Esophagus squamous epithelium (tissue), 5 donors: ENCODE results near the gene METTL1. TPM values are rescaled to one million over a fixed set of nuclear protein-coding genes. Genes with fewer than 3 reads are reported as not detected.

Source experiments
- DNase-seq: peaks from one replicate; lab custom pipeline; 2025; lab: John Stamatoyannopoulos, UW
- H3K27ac ChIP-seq, 4 donors: fragments of 200-600 bp; sonication (generic); one replicate each; pipeline ENCODE4 v1.5.1; 2016 to 2019; ENCODE audit warnings: mild to moderate bottlenecking in 1 of 4
- H3K27me3 ChIP-seq, 4 donors: fragments of 200-600 bp; sonication (generic); 1 replicate in 3 of 4; 2 replicates in 1 of 4; pipeline versions ENCODE4 v1.5.1 to v1.6.0; 2017 to 2021; ENCODE audit warnings: antibody characterized with exemption in 1 of 4
- H3K36me3 ChIP-seq, 3 donors: fragments of 200-600 bp; sonication (generic); one replicate each; pipeline ENCODE4 v1.5.1; 2016 to 2019
- H3K4me1 ChIP-seq, 3 donors: fragments of 200-600 bp; sonication (generic); one replicate each; pipeline ENCODE4 v1.5.1; 2017 to 2019
- H3K4me3 ChIP-seq, 4 donors: fragments of 200-600 bp; sonication (generic); 1 replicate in 3 of 4; 2 replicates in 1 of 4; pipeline ENCODE4 v1.5.1; 2016 to 2019; ENCODE audit warnings: mild to moderate bottlenecking in 2 of 4, moderate library complexity in 1 of 4
- H3K9me3 ChIP-seq, 3 donors: fragments of 200-600 bp; sonication (generic); one replicate each; pipeline ENCODE4 v1.5.1; 2016 to 2019
- CTCF ChIP-seq, 6 experiments: fragments of 450-650 bp in 4 of 6; fragments of 200-600 bp in 2 of 6; sonication (generic) in 2 of 6; IDR thresholded peaks; one replicate each; pipeline ENCODE4 v1.5.1; 2016 to 2019; ENCODE audit warnings: antibody characterized with exemption in 6 of 6, mild to moderate bottlenecking in 4 of 6, moderate library complexity in 4 of 6
- POLR2A ChIP-seq, 4 donors: fragments of 450-650 bp; IDR thresholded peaks; one replicate each; pipeline ENCODE4 v1.6.1; 2017; ENCODE audit warnings: antibody characterized with exemption in 4 of 4, mild to moderate bottlenecking in 4 of 4, moderate library complexity in 3 of 4
- WGBS, 2 donors: methylation state at CpG; one replicate each; pipeline ENCODE4 v1.1.5; 2018; 5-methylcytosine and 5-hydroxymethylcytosine counted together
- intact Hi-C: fragments of 100-400 bp; cut with DNase I; formaldehyde crosslinking; loops from one replicate; pipeline ENCODE4 v1.15.0; 2022
- total RNA-seq, 4 donors: library from RNA; depleted of rRNA; stranded (reverse); fragments of >200 nt; gene quantifications; one replicate each; pipeline ENCODE4 v1.1.0, GENCODE V29; 2016
- donor health status: DM: yes; HTN: yes; CAD: no.

The METTL1 gene
- total RNA-seq, 4 donors from 2014 or later: 6.7 to 16.8 (median 11.8) TPM

DNA sequence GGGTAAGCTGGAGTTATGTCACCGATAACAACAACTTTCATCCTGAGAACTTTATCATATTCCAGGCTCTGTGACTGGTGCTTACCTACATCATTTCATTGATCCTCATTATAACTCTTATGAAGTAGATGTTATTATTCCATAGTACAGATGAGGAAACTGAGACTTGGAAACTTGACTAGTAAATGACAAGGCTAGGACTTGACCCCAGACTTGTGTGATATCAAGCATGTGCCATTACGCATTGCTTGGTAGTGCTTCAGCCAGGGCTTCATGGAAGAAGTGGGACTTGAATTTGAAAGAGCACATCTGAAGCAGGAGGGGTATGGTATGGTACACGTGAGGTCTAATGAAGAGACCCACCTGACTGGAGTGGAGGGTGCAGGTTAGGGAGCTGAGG lies 34.8 kb upstream of the METTL1 start:
- intact Hi-C loops: no loop called here
- Histone ChIP-seq H3K4me3 (no peak overlapping the region), H3K27ac (no peak overlapping the region), H3K27me3 (no peaks in the 10 kb centered on the region), H3K9me3 (no peaks in the 10 kb centered on the region), H3K4me1 (peaks cover 0 to 13% (median 0%) of the 10 kb centered on the region in 3 donors), H3K36me3 (peaks cover 0 to 95% (median 27%) of the 10 kb centered on the region in 3 donors)
- TF ChIP-seq POLR2A (IDR thresholded peaks at IDR 0.05): no peak
- TF ChIP-seq CTCF (IDR thresholded peaks at IDR 0.05): no peak
- WGBS, 2 donors: 90 to 96% methylated on average over 3 of the region's 3 CpGs
- no peak for DNase-seq

GRCh38 chr12:57803319-57803893 lies 31.5 kb upstream of the METTL1 start:
- WGBS, 2 donors: 40 to 59% methylated on average over 5 to 6 of the region's 9 CpGs
- Histone ChIP-seq H3K36me3 (peaks cover 4 to 95% (median 47%) of the 10 kb centered on the region in 3 donors), H3K27ac (peak overlapping the region in 1 of 4 donors; percentile 29), H3K4me1 (peaks cover 0 to 7% (median 0%) of the 10 kb centered on the region in 3 donors), H3K4me3 (no peak overlapping the region), H3K9me3 (no peaks in the 10 kb centered on the region), H3K27me3 (no peaks in the 10 kb centered on the region)
- intact Hi-C loops: no loop called here
- TF ChIP-seq CTCF (IDR thresholded peaks at IDR 0.05) (peak; percentile 42 to 85 (median 74)), POLR2A (IDR thresholded peaks at IDR 0.05) (no peak)
- DNase-seq: no peak

DNA sequence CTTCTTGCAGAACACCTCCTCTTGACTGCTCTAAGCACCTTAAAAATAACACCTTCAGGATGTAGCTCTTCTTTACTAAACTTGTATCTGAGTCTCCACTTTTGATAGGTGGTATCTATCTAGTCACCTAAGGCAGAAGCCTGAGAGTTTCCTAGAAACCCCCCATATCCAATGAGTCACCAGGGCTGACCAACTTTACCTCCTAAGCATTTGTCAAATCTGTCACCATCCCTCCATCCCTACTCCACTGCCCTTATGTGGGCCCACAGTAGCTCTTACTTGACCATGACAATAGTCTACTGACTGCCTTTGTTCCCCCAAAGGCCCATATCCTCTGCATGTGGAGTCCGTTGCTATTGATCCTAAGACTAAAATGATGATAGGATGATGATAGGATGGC lies 30.7 kb upstream of the METTL1 start:
- DNase-seq: no peak
- H3K9me3 ChIP-seq: no peaks in the 10 kb centered on the region
- H3K27ac ChIP-seq: no peak overlapping the region
- peaks cover 0 to 7% (median 0%) of the 10 kb centered on the region in 3 donors for H3K4me1 ChIP-seq
- H3K27me3 ChIP-seq: no peaks in the 10 kb centered on the region
- intact Hi-C loops: no loop called here
- peaks cover 4 to 95% (median 42%) of the 10 kb centered on the region in 3 donors for H3K36me3 ChIP-seq
- TF ChIP-seq POLR2A (IDR thresholded peaks at IDR 0.05): no peak
- no peak for TF ChIP-seq CTCF (IDR thresholded peaks at IDR 0.05)
- H3K4me3 ChIP-seq: no peak overlapping the region
- WGBS, 2 donors: 67% methylated on average over 1 of the region's 1 CpG; no CpG with 5 or more reads in 1 of the 2 donors

DNA sequence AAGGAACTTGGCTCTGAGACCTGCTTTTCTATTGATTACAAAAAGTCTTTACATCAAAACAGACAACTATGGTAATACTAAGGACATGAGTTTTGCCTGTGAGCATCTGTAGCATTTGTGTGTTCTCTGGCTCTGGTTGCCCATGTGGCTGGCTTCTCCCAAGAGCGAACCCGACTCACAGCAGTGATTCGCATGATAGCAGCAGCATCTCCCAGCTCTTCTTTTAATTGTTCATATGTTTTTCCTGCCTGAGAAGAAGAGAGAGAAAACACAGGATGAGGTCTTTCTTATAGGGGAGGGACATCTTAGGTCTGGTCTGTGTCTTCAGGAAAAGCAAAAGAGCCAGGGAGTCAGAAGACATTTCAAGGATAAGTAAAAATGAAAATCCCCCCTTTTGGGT lies 29.1 kb upstream of the METTL1 start:
- no peak overlapping the region for H3K27ac ChIP-seq
- no peak for DNase-seq
- H3K9me3 ChIP-seq: no peaks in the 10 kb centered on the region
- TF ChIP-seq POLR2A (IDR thresholded peaks at IDR 0.05) (no peak), CTCF (IDR thresholded peaks at IDR 0.05) (no peak)
- peaks cover 0 to 7% (median 0%) of the 10 kb centered on the region in 3 donors for H3K4me1 ChIP-seq
- peaks cover 4 to 95% (median 34%) of the 10 kb centered on the region in 3 donors for H3K36me3 ChIP-seq
- H3K4me3 ChIP-seq: no peak overlapping the region
- H3K27me3 ChIP-seq: no peaks in the 10 kb centered on the region
- intact Hi-C loops: no loop called here
- WGBS, 2 donors: 85 to 95% methylated on average over 3 of the region's 3 CpGs

DNA sequence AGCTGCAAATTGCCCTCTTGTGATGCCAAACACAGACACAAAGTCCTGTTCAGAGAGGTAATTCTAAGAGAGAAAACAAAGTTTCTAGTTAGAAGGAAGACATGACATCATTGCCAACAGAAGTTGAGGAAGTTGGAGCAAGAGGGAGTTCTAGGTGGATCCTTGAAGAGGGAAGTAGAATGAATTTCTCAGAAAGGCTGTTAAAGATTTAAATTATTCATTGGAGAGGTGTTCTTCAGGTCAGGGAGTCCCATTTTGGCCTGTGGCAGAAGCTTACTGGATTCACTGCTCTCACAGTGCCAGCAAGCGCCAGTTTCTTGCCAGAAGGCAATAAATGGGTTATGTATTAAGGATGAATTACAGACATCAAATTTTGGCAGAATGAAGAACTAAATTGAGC lies 26.0 kb upstream of the METTL1 start:
- Histone ChIP-seq H3K36me3 (peaks cover 8 to 100% (median 38%) of the 10 kb centered on the region in 3 donors), H3K4me1 (peaks cover 0 to 24% (median 0%) of the 10 kb centered on the region in 3 donors), H3K9me3 (no peaks in the 10 kb centered on the region), H3K27ac (no peak overlapping the region), H3K27me3 (no peaks in the 10 kb centered on the region), H3K4me3 (no peak overlapping the region)
- WGBS, 2 donors: 64 to 85% methylated on average over 1 of the region's 1 CpG
- DNase-seq: no peak
- TF ChIP-seq POLR2A (IDR thresholded peaks at IDR 0.05) (no peak), CTCF (IDR thresholded peaks at IDR 0.05) (no peak)
- intact Hi-C loops: no loop called here
